Activated CD4-positive, alpha-beta T cell treated with anti-CD3 and anti-CD28 coated beads for 36 hours (primary cell): ENCODE data around the gene TFF2. TPM values are rescaled to one million over a fixed set of nuclear protein-coding genes. Genes with fewer than 3 reads are reported as not detected.

Experiments used
- ATAC-seq: fragments of 200-7000 bp; cut with Tn5 transposase; one replicate; pipeline ENCODE4 v1.10.0; 2021; ENCODE audit warnings: mild to moderate bottlenecking, moderate library complexity
- CTCF ChIA-PET: fragments of 350-600 bp; sonication (Branson Sonifier 250); formaldehyde crosslinking; loops from one replicate; lab custom pipeline; 2021; ENCODE audit warnings: antibody characterized with exemption; lab: Charles Lee
- POLR2A ChIA-PET: fragments of 350-600 bp; sonication (Branson Sonifier 250); formaldehyde crosslinking; loops from one replicate; lab custom pipeline; 2021; ENCODE audit warnings: antibody characterized with exemption, inconsistent platforms; lab: Charles Lee
- DNase-seq: peaks from one replicate; pipeline ENCODE4 v3.0.0-alpha.2; 2020
- H3K27ac Mint-ChIP-seq: one replicate; pipeline ENCODE4 v1.8.0; 2021; ENCODE audit warnings: mixed read lengths
- H3K27me3 Mint-ChIP-seq: one replicate; pipeline ENCODE4 v1.8.0; 2021; ENCODE audit warnings: mixed read lengths
- H3K36me3 Mint-ChIP-seq: one replicate; pipeline ENCODE4 v1.8.0; 2021; ENCODE audit warnings: low read depth, mixed read lengths
- H3K4me1 Mint-ChIP-seq: one replicate; pipeline ENCODE4 v1.8.0; 2021; ENCODE audit warnings: mixed read lengths
- H3K4me3 Mint-ChIP-seq: one replicate; pipeline ENCODE4 v1.8.0; 2021; ENCODE audit warnings: mild to moderate bottlenecking, moderate library complexity, mixed read lengths
- H3K9me3 Mint-ChIP-seq: one replicate; pipeline ENCODE4 v1.8.0; 2021; ENCODE audit warnings: low read depth, mixed read lengths
- intact Hi-C, 2 experiments: fragments of 100-400 bp; cut with DNase I in 1 of 2; cut with micrococcal nuclease in 1 of 2; formaldehyde crosslinking; loops; one replicate each; pipeline versions ENCODE4 v1.14.2 to v1.15.1; 2022 to 2024; cut with DNase I, micrococcal nuclease
- total RNA-seq, 2 experiments: library from RNA; stranded (reverse); gene quantifications; one replicate each; pipeline ENCODE4 v1.2.3, GENCODE V29; 2021

The TFF2 gene
- total RNA-seq, 2 experiments from 2014 or later: not detected

GRCh38 chr21:42301371-42302075 lies 49.3 kb downstream of the TFF2 start:
- Mint-ChIP-seq H3K36me3 (no peaks in the 10 kb centered on the region), H3K4me1 (peaks cover 13% of the 10 kb centered on the region), H3K4me3 (no peak overlapping the region), H3K9me3 (no peaks in the 10 kb centered on the region), H3K27me3 (no peaks in the 10 kb centered on the region), H3K27ac (no peak overlapping the region)
- intact Hi-C loops: no loop called here
- DNase-seq (no peak), ATAC-seq (no peak)
- ChIA-PET CTCF (interaction anchor here (0.6 to 1.5 kb wide), 4 partner anchors 9 to 154 kb away, joined by 3 to 5 read pairs (median 4); no protein-coding TSS in a partner anchor), POLR2A (no interaction called here)

GRCh38 chr21:42300956-42301355 lies 49.8 kb downstream of the TFF2 start:
- Mint-ChIP-seq H3K4me1 (peaks cover 13% of the 10 kb centered on the region), H3K27me3 (no peaks in the 10 kb centered on the region), H3K36me3 (no peaks in the 10 kb centered on the region), H3K9me3 (no peaks in the 10 kb centered on the region), H3K4me3 (no peak overlapping the region), H3K27ac (no peak overlapping the region)
- DNase-seq: no peak
- ChIA-PET CTCF (interaction anchor here (0.6 to 1.5 kb wide), 3 partner anchors 9 to 153 kb away, joined by 3 to 5 read pairs (median 4); no protein-coding TSS in a partner anchor), POLR2A (no interaction called here)
- no peak for ATAC-seq
- intact Hi-C loops: no loop called here

GRCh38 chr21:42300045-42300583 lies 50.7 kb downstream of the TFF2 start:
- ATAC-seq: no peak
- Mint-ChIP-seq H3K27ac (no peak overlapping the region), H3K4me1 (peaks cover 13% of the 10 kb centered on the region), H3K27me3 (no peaks in the 10 kb centered on the region), H3K4me3 (no peak overlapping the region), H3K36me3 (no peaks in the 10 kb centered on the region), H3K9me3 (no peaks in the 10 kb centered on the region)
- CTCF ChIA-PET: interaction anchor here (0.8 kb wide), 1 partner anchor 10 kb away, joined by 5 read pairs; no protein-coding TSS in a partner anchor
- intact Hi-C loops: no loop called here
- POLR2A ChIA-PET: no interaction called here
- DNase-seq: no peak

GRCh38 chr21:42299324-42300044 lies 51.3 kb downstream of the TFF2 start:
- DNase-seq (peak; percentile 68), ATAC-seq (peak; percentile 92)
- no peak overlapping the region for H3K4me3 Mint-ChIP-seq
- no peaks in the 10 kb centered on the region for H3K9me3 Mint-ChIP-seq
- H3K36me3 Mint-ChIP-seq: no peaks in the 10 kb centered on the region
- ChIA-PET POLR2A (no interaction called here), CTCF (interaction anchor here (0.5 to 1.0 kb wide), 6 partner anchors 9 to 439 kb away, joined by 3 to 5 read pairs (median 3); no protein-coding TSS in a partner anchor)
- intact Hi-C loops: no loop called here
- H3K27ac Mint-ChIP-seq: no peak overlapping the region
- H3K27me3 Mint-ChIP-seq: no peaks in the 10 kb centered on the region
- peaks cover 13% of the 10 kb centered on the region for H3K4me1 Mint-ChIP-seq

GRCh38 chr21:42298657-42299056 lies 52.1 kb downstream of the TFF2 start:
- Mint-ChIP-seq H3K9me3 (no peaks in the 10 kb centered on the region), H3K27ac (no peak overlapping the region), H3K27me3 (no peaks in the 10 kb centered on the region), H3K36me3 (no peaks in the 10 kb centered on the region), H3K4me3 (no peak overlapping the region), H3K4me1 (peaks cover 13% of the 10 kb centered on the region)
- ATAC-seq: no peak
- ChIA-PET CTCF (interaction anchor here (0.6 to 1.0 kb wide), 4 partner anchors 10 to 440 kb away, joined by 3 to 4 read pairs (median 3); no protein-coding TSS in a partner anchor), POLR2A (no interaction called here)
- intact Hi-C loops: no loop called here
- no peak for DNase-seq

GRCh38 chr21:42298237-42298636 lies 52.6 kb downstream of the TFF2 start:
- H3K36me3 Mint-ChIP-seq: no peaks in the 10 kb centered on the region
- ChIA-PET POLR2A (no interaction called here), CTCF (interaction anchor here (0.9 kb wide), 1 partner anchor 55 kb away, joined by 3 read pairs; no protein-coding TSS in a partner anchor)
- no peaks in the 10 kb centered on the region for H3K9me3 Mint-ChIP-seq
- H3K27me3 Mint-ChIP-seq: no peaks in the 10 kb centered on the region
- no peak for ATAC-seq
- H3K4me1 Mint-ChIP-seq: peaks cover 13% of the 10 kb centered on the region
- intact Hi-C loops: no loop called here
- DNase-seq: no peak
- no peak overlapping the region for H3K27ac Mint-ChIP-seq
- no peak overlapping the region for H3K4me3 Mint-ChIP-seq

GRCh38 chr21:42297377-42297776 lies 53.4 kb downstream of the TFF2 start:
- no peak for ATAC-seq
- intact Hi-C loops: no loop called here
- Mint-ChIP-seq H3K9me3 (no peaks in the 10 kb centered on the region), H3K27me3 (no peaks in the 10 kb centered on the region), H3K4me1 (peaks cover 13% of the 10 kb centered on the region), H3K4me3 (no peak overlapping the region), H3K36me3 (no peaks in the 10 kb centered on the region), H3K27ac (no peak overlapping the region)
- ChIA-PET POLR2A (no interaction called here), CTCF (interaction anchor here (0.9 to 3.1 kb wide), 3 partner anchors 13 to 59 kb away, joined by 3 to 18 read pairs (median 4); no protein-coding TSS in a partner anchor)
- no peak for DNase-seq

GRCh38 chr21:42296501-42296900 lies 54.3 kb downstream of the TFF2 start:
- H3K27ac Mint-ChIP-seq: no peak overlapping the region
- CTCF ChIA-PET: interaction anchor here (0.9 to 3.1 kb wide), 3 partner anchors 14 to 58 kb away, joined by 4 to 18 read pairs (median 4); no protein-coding TSS in a partner anchor
- no peak for ATAC-seq
- no peak overlapping the region for H3K4me3 Mint-ChIP-seq
- H3K27me3 Mint-ChIP-seq: no peaks in the 10 kb centered on the region
- peaks cover 13% of the 10 kb centered on the region for H3K4me1 Mint-ChIP-seq
- no peaks in the 10 kb centered on the region for H3K36me3 Mint-ChIP-seq
- no peaks in the 10 kb centered on the region for H3K9me3 Mint-ChIP-seq
- POLR2A ChIA-PET: no interaction called here
- intact Hi-C loops: no loop called here
- no peak for DNase-seq

Other genes starting within 250 kb of the TFF2 start
- 10 to 100 TPM; 11.6 to 16.3 TPM for gene ABCG1, start 131.9 kb downstream of the TFF2 start, total RNA-seq
- not detected for gene TFF3, start 35.6 kb downstream of the TFF2 start, total RNA-seq
- gene TFF1, start 15.5 kb upstream of the TFF2 start, total RNA-seq: not detected
- gene TMPRSS3, start 45.1 kb upstream of the TFF2 start, total RNA-seq: 100 to 1,000 TPM in 1 of 2 experiments, 10 to 100 TPM in 1; 99.1 to 113 TPM
- gene UBASH3A, start 52.9 kb upstream of the TFF2 start, total RNA-seq: 10 to 100 TPM; 37.3 to 39.0 TPM
- under 1 TPM; 0.21 to 0.34 TPM for gene RSPH1, start 145.2 kb upstream of the TFF2 start, total RNA-seq
- gene SLC37A1, start 162.9 kb upstream of the TFF2 start, total RNA-seq: 10 to 100 TPM; 18.2 to 19.3 TPM